Activated B cell treated with CpG ODN at 0.5 μM for 24 hours (primary cell): ENCODE results near the gene TNKS2. TPM values are rescaled to one million over a fixed set of nuclear protein-coding genes. Genes with fewer than 3 reads are reported as not detected.

Source experiments
- ATAC-seq: fragments of 200-7000 bp; cut with Tn5 transposase; one replicate; pipeline ENCODE4 v1.10.0; 2021; ENCODE audit warnings: low read depth, mild to moderate bottlenecking, moderate library complexity
- CTCF ChIA-PET: fragments of 350-600 bp; sonication (Branson Sonifier 250); formaldehyde crosslinking; loops from one replicate; lab custom pipeline; 2021; ENCODE audit warnings: antibody characterized with exemption; lab: Charles Lee
- POLR2A ChIA-PET: fragments of 350-600 bp; sonication (Branson Sonifier 250); formaldehyde crosslinking; loops from one replicate; lab custom pipeline; 2021; ENCODE audit warnings: antibody characterized with exemption; lab: Charles Lee
- DNase-seq: peaks from one replicate; pipeline ENCODE4 v3.0.0; 2022
- H3K27ac Mint-ChIP-seq: one replicate; pipeline ENCODE4 v1.8.0; 2020; ENCODE audit warnings: mixed read lengths
- H3K27me3 Mint-ChIP-seq: one replicate; pipeline ENCODE4 v1.8.0; 2021; ENCODE audit warnings: mixed read lengths
- H3K36me3 Mint-ChIP-seq: one replicate; pipeline ENCODE4 v1.8.0; 2021; ENCODE audit warnings: low read depth, mixed read lengths
- H3K4me1 Mint-ChIP-seq: one replicate; pipeline ENCODE4 v1.8.0; 2021; ENCODE audit warnings: mixed read lengths
- H3K4me3 Mint-ChIP-seq: one replicate; pipeline ENCODE4 v1.8.0; 2020; ENCODE audit warnings: mild to moderate bottlenecking, mixed read lengths
- H3K9me3 Mint-ChIP-seq: one replicate; pipeline ENCODE4 v1.8.0; 2020; ENCODE audit warnings: mixed read lengths
- CTCF ChIP-seq: fragments of 200-600 bp; IDR thresholded peaks from one replicate; pipeline ENCODE4 v1.8.0; 2022; ENCODE audit warnings: antibody characterized with exemption, mild to moderate bottlenecking
- intact Hi-C: fragments of 100-400 bp; cut with micrococcal nuclease; formaldehyde crosslinking; loops from one replicate; pipeline ENCODE4 v1.15.1; 2024
- total RNA-seq: library from RNA; stranded (reverse); gene quantifications from 2 replicates; pipeline ENCODE4 v1.2.3, GENCODE V29; 2022

Gene TNKS2
- total RNA-seq, 1 donor from 2014 or later: 33.1 TPM

- ChIA-PET POLR2A (no interaction called here), CTCF (no interaction called here)
- Mint-ChIP-seq H3K27me3 (no peaks in the 10 kb centered on the region), H3K9me3 (no peaks in the 10 kb centered on the region), H3K4me1 (no peaks in the 10 kb centered on the region), H3K27ac (no peak overlapping the region), H3K4me3 (no peak overlapping the region), H3K36me3 (no peaks in the 10 kb centered on the region)
- no peak for ATAC-seq
- intact Hi-C loops: no loop called here
- no peak for DNase-seq
- no peak for TF ChIP-seq CTCF
These were observed 25.8 kb upstream of the TNKS2 start for GRCh38 chr10:91772461-91772860.

- ChIA-PET POLR2A (no interaction called here), CTCF (no interaction called here)
- ATAC-seq (no peak), DNase-seq (no peak)
- Mint-ChIP-seq H3K36me3 (no peaks in the 10 kb centered on the region), H3K9me3 (no peaks in the 10 kb centered on the region), H3K4me1 (no peaks in the 10 kb centered on the region), H3K27ac (no peak overlapping the region), H3K4me3 (no peak overlapping the region), H3K27me3 (no peaks in the 10 kb centered on the region)
- intact Hi-C loops: no loop called here
- no peak for TF ChIP-seq CTCF
These were observed 25.4 kb upstream of the TNKS2 start for GRCh38 chr10:91772869-91773268.

- no peak overlapping the region for H3K4me3 Mint-ChIP-seq
- ChIA-PET POLR2A (no interaction called here), CTCF (no interaction called here)
- ATAC-seq (no peak), DNase-seq (no peak)
- H3K27me3 Mint-ChIP-seq: no peaks in the 10 kb centered on the region
- intact Hi-C loops: no loop called here
- H3K36me3 Mint-ChIP-seq: no peaks in the 10 kb centered on the region
- no peak for TF ChIP-seq CTCF
- H3K4me1 Mint-ChIP-seq: no peaks in the 10 kb centered on the region
- H3K27ac Mint-ChIP-seq: no peak overlapping the region
- no peaks in the 10 kb centered on the region for H3K9me3 Mint-ChIP-seq
These were observed 23.7 kb upstream of the TNKS2 start for GRCh38 chr10:91774571-91774970.

GRCh38 chr10:91775731-91776130, 22.5 kb upstream of the TNKS2 start:
- Mint-ChIP-seq H3K4me3 (no peak overlapping the region), H3K9me3 (no peaks in the 10 kb centered on the region), H3K4me1 (no peaks in the 10 kb centered on the region), H3K27me3 (no peaks in the 10 kb centered on the region), H3K27ac (no peak overlapping the region), H3K36me3 (no peaks in the 10 kb centered on the region)
- POLR2A ChIA-PET: no interaction called here
- TF ChIP-seq CTCF: no peak
- CTCF ChIA-PET: no interaction called here
- DNase-seq (no peak), ATAC-seq (no peak)
- intact Hi-C loops: no loop called here

GRCh38 chr10:91776266-91776665, 22.0 kb upstream of the TNKS2 start:
- DNase-seq: no peak
- POLR2A ChIA-PET: no interaction called here
- intact Hi-C loops: no loop called here

More at GRCh38 chr10:91776266-91776665, 22.0 kb upstream of the TNKS2 start:
- no peak overlapping the region for H3K4me3 Mint-ChIP-seq
- no peak overlapping the region for H3K27ac Mint-ChIP-seq
- no peak for TF ChIP-seq CTCF
- no peak for ATAC-seq
- no peaks in the 10 kb centered on the region for H3K9me3 Mint-ChIP-seq
- no peaks in the 10 kb centered on the region for H3K36me3 Mint-ChIP-seq
- no peaks in the 10 kb centered on the region for H3K4me1 Mint-ChIP-seq
- CTCF ChIA-PET: no interaction called here
- no peaks in the 10 kb centered on the region for H3K27me3 Mint-ChIP-seq
